ENCODE results near the gene TEAD4. TPM values are rescaled to one million over a fixed set of nuclear protein-coding genes. Genes with fewer than 3 reads are reported as not detected.

The TEAD4 gene
- total and polyA plus RNA-seq, 2 donors (not counting 1 experiment from before 2014, with no cell fraction given): not detected

GRCh38 chr12:3055704-3056467 lies 96.7 kb downstream of the TEAD4 start:
- H2AFZ ChIP-seq (ENCODE audit: insufficient read depth, low read depth, low read length, poor library complexity, severe bottlenecking): no peak overlapping the region
- H3K4me2 ChIP-seq (replicated peaks; ENCODE audit: low read depth, low read length, poor library complexity, severe bottlenecking): no peak overlapping the region
- 95% methylated on average over 4 of the region's 8 CpGs for WGBS (ENCODE audit: insufficient coverage)
- no peak overlapping the region for H3K9ac ChIP-seq (ENCODE audit: low read length)
- H3K4me3 ChIP-seq (ENCODE audit: control extremely low read depth in 1 of 5, extremely low read depth in 1 of 5, insufficient read depth in 1 of 5, low read depth in 2 of 5, low read length in 4 of 5): no peak overlapping the region
- ChIA-PET CTCF (interaction anchor here (1.8 kb wide), 1 partner anchor 17 kb away, joined by 7 read pairs; no protein-coding TSS in a partner anchor), POLR2A (no interaction called here)
- no peaks in the 10 kb centered on the region for H3K9me3 ChIP-seq (ENCODE audit: control extremely low read depth in 1 of 3, control insufficient read depth in 2 of 3, insufficient read depth in 1 of 3, low read length in 2 of 3)
- no peaks in the 10 kb centered on the region for H3K36me3 ChIP-seq (replicated peaks in 1 of 2; ENCODE audit: control extremely low read depth in 1 of 2, control insufficient read depth in 1 of 2, extremely low read depth in 1 of 2, insufficient read depth in 2 of 2, low read length in 1 of 2)
- no peak for TF ChIP-seq CTCF (IDR thresholded peaks at IDR 0.05)
- TF ChIP-seq EZH2 (IDR thresholded peaks at IDR 0.05; ENCODE audit: borderline replicate concordance, insufficient read depth, low read depth, low read length, poor library complexity, severe bottlenecking): no peak
- no peak overlapping the region for H3K27ac Mint-ChIP-seq
- no peaks in the 10 kb centered on the region for H4K20me1 ChIP-seq (ENCODE audit: control insufficient read depth, insufficient read depth, low read length, poor library complexity, severe bottlenecking)
- peaks cover 27% of the 10 kb centered on the region for H3K27me3 Mint-ChIP-seq
- ATAC-seq (ENCODE audit: low read depth) (no peak), DNase-seq (no peak)
- H3K4me1 ChIP-seq (ENCODE audit: control insufficient read depth in 2 of 2, insufficient read depth in 2 of 2, low read length in 2 of 2): no peaks in the 10 kb centered on the region
- H3K27me3 ChIP-seq (replicated peaks in 1 of 4; ENCODE audit: control extremely low read depth in 1 of 4, control insufficient read depth in 3 of 4, insufficient read depth in 4 of 4, low read length in 3 of 4): peaks cover 0 to 4% (median 0%) of the 10 kb centered on the region in 4 experiments
- no peak overlapping the region for H3K4me3 Mint-ChIP-seq
- no peaks in the 10 kb centered on the region for H3K4me1 Mint-ChIP-seq
- no peaks in the 10 kb centered on the region for H3K79me2 ChIP-seq (ENCODE audit: control insufficient read depth, insufficient read depth, low read length)
- no peaks in the 10 kb centered on the region for H3K9me3 Mint-ChIP-seq (ENCODE audit: insufficient read depth)
- intact Hi-C loops (cut with micrococcal nuclease): no loop called here
- no peak overlapping the region for H3K27ac ChIP-seq (ENCODE audit: low read length in 2 of 2)

GRCh38 chr12:3061059-3061458 lies 101.9 kb downstream of the TEAD4 start:
- peaks cover 35% of the 10 kb centered on the region for H3K27me3 Mint-ChIP-seq
- ATAC-seq (ENCODE audit: low read depth): no peak
- POLR2A ChIA-PET: no interaction called here

More at GRCh38 chr12:3061059-3061458, 101.9 kb downstream of the TEAD4 start:
- CTCF ChIA-PET: interaction anchor here (2.0 kb wide), 1 partner anchor 12 kb away, joined by 6 read pairs; no protein-coding TSS in a partner anchor
- no peak overlapping the region for H3K4me2 ChIP-seq (replicated peaks; ENCODE audit: low read depth, low read length, poor library complexity, severe bottlenecking)
- Mint-ChIP-seq H3K9me3 (ENCODE audit: insufficient read depth) (peaks cover 7% of the 10 kb centered on the region), H3K4me3 (no peak overlapping the region), H3K4me1 (no peaks in the 10 kb centered on the region), H3K27ac (no peak overlapping the region)
- H3K4me1 ChIP-seq (ENCODE audit: control insufficient read depth in 2 of 2, insufficient read depth in 2 of 2, low read length in 2 of 2): no peaks in the 10 kb centered on the region
- no peaks in the 10 kb centered on the region for H3K36me3 ChIP-seq (replicated peaks in 1 of 2; ENCODE audit: control extremely low read depth in 1 of 2, control insufficient read depth in 1 of 2, extremely low read depth in 1 of 2, insufficient read depth in 2 of 2, low read length in 1 of 2)
- H3K27me3 ChIP-seq (replicated peaks in 1 of 4; ENCODE audit: control extremely low read depth in 1 of 4, control insufficient read depth in 3 of 4, insufficient read depth in 4 of 4, low read length in 3 of 4): peaks cover 0 to 10% (median 1%) of the 10 kb centered on the region in 4 experiments
- H4K20me1 ChIP-seq (ENCODE audit: control insufficient read depth, insufficient read depth, low read length, poor library complexity, severe bottlenecking): no peaks in the 10 kb centered on the region
- H3K9me3 ChIP-seq (ENCODE audit: control extremely low read depth in 1 of 3, control insufficient read depth in 2 of 3, insufficient read depth in 1 of 3, low read length in 2 of 3): peaks cover 2 to 9% (median 9%) of the 10 kb centered on the region in 3 donors
- no peak overlapping the region for H3K27ac ChIP-seq (ENCODE audit: low read length in 2 of 2)
- no peak for TF ChIP-seq CTCF (IDR thresholded peaks at IDR 0.05)
- no peak for TF ChIP-seq EZH2 (IDR thresholded peaks at IDR 0.05; ENCODE audit: borderline replicate concordance, insufficient read depth, low read depth, low read length, poor library complexity, severe bottlenecking)
- no peak overlapping the region for H3K4me3 ChIP-seq (ENCODE audit: control extremely low read depth in 1 of 5, extremely low read depth in 1 of 5, insufficient read depth in 1 of 5, low read depth in 2 of 5, low read length in 4 of 5)
- intact Hi-C loops (cut with micrococcal nuclease): no loop called here
- no peak overlapping the region for H2AFZ ChIP-seq (ENCODE audit: insufficient read depth, low read depth, low read length, poor library complexity, severe bottlenecking)
- no peaks in the 10 kb centered on the region for H3K79me2 ChIP-seq (ENCODE audit: control insufficient read depth, insufficient read depth, low read length)
- 83% methylated on average over 4 of the region's 5 CpGs for WGBS (ENCODE audit: insufficient coverage)
- DNase-seq: no peak
- H3K9ac ChIP-seq (ENCODE audit: low read length): no peak overlapping the region

All from B cell (primary cell).